ENCODE data around the gene FADS2.
"Not testable (repeated sequence)": the region's sequence is repeated elsewhere in the genome, so short reads cannot be mapped to it uniquely, and the experiment has no call there.

The FADS2 gene

GRCh38 chr11:61880031-61880430 lies 51.9 kb downstream of the FADS2 start:
- TF ChIP-seq CTCF (IDR thresholded peaks at IDR 0.05; ENCODE audit: low read depth, low read length, missing control alignments), result no peak
- H3K4me3 ChIP-seq (replicated peaks; ENCODE audit: low read depth, low read length), result no peak overlapping the region
- DNase-seq (ENCODE audit: extremely low read depth, low read depth), result no peak

GRCh38 chr11:61880454-61880853 lies 52.4 kb downstream of the FADS2 start:
- TF ChIP-seq CTCF (IDR thresholded peaks at IDR 0.05; ENCODE audit: low read depth, low read length, missing control alignments), result no peak
- no peak for DNase-seq (ENCODE audit: extremely low read depth, low read depth)
- H3K4me3 ChIP-seq (replicated peaks; ENCODE audit: low read depth, low read length), result no peak overlapping the region

GRCh38 chr11:61881397-61881796 lies 53.3 kb downstream of the FADS2 start:
- TF ChIP-seq CTCF (IDR thresholded peaks at IDR 0.05; ENCODE audit: low read depth, low read length, missing control alignments), result no peak
- no peak for DNase-seq (ENCODE audit: extremely low read depth, low read depth)
- no peak overlapping the region for H3K4me3 ChIP-seq (replicated peaks; ENCODE audit: low read depth, low read length)

GRCh38 chr11:61882267-61882666 lies 54.2 kb downstream of the FADS2 start:
- not testable (repeated sequence) for H3K4me3 ChIP-seq (replicated peaks; ENCODE audit: low read depth, low read length); DNase-seq (ENCODE audit: extremely low read depth, low read depth)

- no peak overlapping the region for H3K4me3 ChIP-seq (replicated peaks; ENCODE audit: low read depth, low read length)
- no peak for TF ChIP-seq CTCF (IDR thresholded peaks at IDR 0.05; ENCODE audit: low read depth, low read length, missing control alignments)
- no peak for DNase-seq (ENCODE audit: extremely low read depth, low read depth)
Measured at GRCh38 chr11:61882879-61883278, 54.8 kb downstream of the FADS2 start.

- TF ChIP-seq CTCF (IDR thresholded peaks at IDR 0.05; ENCODE audit: low read depth, low read length, missing control alignments), result no peak
- no peak overlapping the region for H3K4me3 ChIP-seq (replicated peaks; ENCODE audit: low read depth, low read length)
- DNase-seq (ENCODE audit: extremely low read depth, low read depth), result no peak
Measured at GRCh38 chr11:61883327-61883726, 55.2 kb downstream of the FADS2 start.

- DNase-seq (ENCODE audit: extremely low read depth, low read depth), result no peak
- TF ChIP-seq CTCF (IDR thresholded peaks at IDR 0.05; ENCODE audit: low read depth, low read length, missing control alignments), result no peak
- no peak overlapping the region for H3K4me3 ChIP-seq (replicated peaks; ENCODE audit: low read depth, low read length)
Measured at GRCh38 chr11:61883947-61884346, 55.8 kb downstream of the FADS2 start.

Measured in HFF-Myc (cell line).